HCT116 (cell line): ENCODE measurements around the gene DPH6. TPM values are rescaled to one million over a fixed set of nuclear protein-coding genes. Genes with fewer than 3 reads are reported as not detected.

Source experiments
- ATAC-seq: fragments of 200-7000 bp; cut with Tn5 transposase; 2 replicates; pipeline ENCODE4 v1.9.1; 2020; ENCODE audit warnings: mild to moderate bottlenecking, moderate library complexity
- BruUV-seq: library from RNA; stranded (reverse); fragments of 400-500 nt; replicated peaks from 2 replicates; lab custom pipeline; 2021; lab: Mats Ljungman, UMichigan
- CTCF ChIA-PET: fragments of 300-600 bp; sonication (Branson Sonifier 250); formaldehyde crosslinking; loops from one replicate; lab custom pipeline; 2021; ENCODE audit warnings: antibody characterized with exemption; lab: Charles Lee
- POLR2A ChIA-PET: fragments of 300-600, 350-600 bp; sonication (Branson Sonifier 250); formaldehyde crosslinking; loops from one replicate; lab custom pipeline; 2021; ENCODE audit warnings: antibody characterized with exemption; lab: Charles Lee
- RAD21 ChIA-PET, 2 experiments: fragments of 300-600 bp; sonication (Branson Sonifier 250); formaldehyde crosslinking; loops; one replicate each; lab custom pipeline; 2023; ENCODE audit warnings: low total read pairs in 2 of 2; ENCODE audit not compliant: uncharacterized antibody in 2 of 2, unreplicated experiment in 2 of 2, low non-redundant PET in 1 of 2; lab: Charles Lee
- DNase-seq: peaks from one replicate; pipeline ENCODE4 v3.0.0-alpha.2; 2010; ENCODE audit warnings: low read depth, low spot score
- H2AFZ ChIP-seq: fragments of 200-600 bp; shearing (Covaris generic), sonication (generic); 2 replicates; pipeline ENCODE4 v1.6.1; 2017; ENCODE audit warnings: low read depth, mixed run types, mixed read lengths, antibody characterized with exemption, low read length; ENCODE audit not compliant: poor library complexity, severe bottlenecking
- H3K27ac ChIP-seq: 2 replicates; pipeline ENCODE4 v1.5.1; 2012; ENCODE audit warnings: low read depth, low read length
- H3K27me3 ChIP-seq: fragments of 200-600 bp; sonication (generic); 2 replicates; pipeline ENCODE4 v1.6.1; 2016; ENCODE audit warnings: mixed run types, low read length, mixed read lengths; ENCODE audit not compliant: insufficient read depth
- H3K36me3 ChIP-seq, 2 experiments: fragments of 200-500 bp in 1 of 2; fragments of 200-600 bp in 1 of 2; sonication (Bioruptor generic) in 1 of 2; sonication (generic) in 1 of 2; 2 replicates each; pipeline versions ENCODE4 v1.5.1 to v1.6.1; 2014 to 2016; ENCODE audit warnings: low read length in 2 of 2, inconsistent platforms in 1 of 2, mixed read lengths in 1 of 2, mixed run types in 1 of 2; ENCODE audit not compliant: insufficient read depth in 2 of 2, control insufficient read depth in 1 of 2
- H3K4me1 ChIP-seq, 2 experiments: fragments of 200-600 bp in 1 of 2; sonication (generic) in 1 of 2; 2 replicates each; pipeline versions ENCODE4 v1.5.1 to v1.6.1; 2012 to 2017; ENCODE audit warnings: low read length in 2 of 2, inconsistent platforms in 1 of 2, mild to moderate bottlenecking in 1 of 2, mixed read lengths in 1 of 2, mixed run types in 1 of 2, moderate library complexity in 1 of 2; ENCODE audit not compliant: insufficient read depth in 2 of 2, control insufficient read depth in 1 of 2
- H3K4me2 ChIP-seq: fragments of 200-600 bp; sonication (generic); 2 replicates; pipeline ENCODE4 v1.6.1; 2017; ENCODE audit warnings: mixed run types, low read length, mixed read lengths
- H3K4me3 ChIP-seq, 2 experiments: fragments of 200-600 bp in 1 of 2; sonication (generic) in 1 of 2; replicated peaks in 1 of 2; 2 replicates each; pipeline ENCODE4 v1.5.1; 2011 to 2016; ENCODE audit warnings: low read length in 2 of 2, control low read depth in 1 of 2, low read depth in 1 of 2, mild to moderate bottlenecking in 1 of 2, mixed read lengths in 1 of 2, mixed run types in 1 of 2
- H3K79me2 ChIP-seq: fragments of 200-600 bp; sonication (generic); 2 replicates; pipeline ENCODE4 v1.6.1; 2017; ENCODE audit warnings: mild to moderate bottlenecking, mixed run types, low read length, moderate library complexity, mixed read lengths; ENCODE audit not compliant: insufficient read depth
- H3K9ac ChIP-seq: fragments of 200-600 bp; sonication (generic); 2 replicates; pipeline ENCODE4 v1.6.1; 2016; ENCODE audit warnings: low read length, mixed read lengths
- H3K9me2 ChIP-seq: fragments of 200-600 bp; sonication (generic), shearing (Covaris generic); 2 replicates; pipeline ENCODE4 v1.6.1; 2017; ENCODE audit warnings: mixed run types, mild to moderate bottlenecking, moderate library complexity; ENCODE audit not compliant: insufficient read depth
- H3K9me3 ChIP-seq, 2 experiments: fragments of 200-500 bp in 1 of 2; fragments of 200-600 bp in 1 of 2; sonication (Bioruptor generic) in 1 of 2; sonication (generic) in 1 of 2; 2 replicates each; pipeline ENCODE4 v1.6.1; 2014 to 2017; ENCODE audit warnings: low read length in 2 of 2, mixed read lengths in 2 of 2, inconsistent platforms in 1 of 2, low read depth in 1 of 2, mild to moderate bottlenecking in 1 of 2, mixed run types in 1 of 2, moderate library complexity in 1 of 2; ENCODE audit not compliant: control insufficient read depth in 1 of 2, insufficient read depth in 1 of 2
- H4K20me1 ChIP-seq: fragments of 200-600 bp; sonication (generic), shearing (Covaris generic); 2 replicates; pipeline ENCODE4 v1.6.1; 2017; ENCODE audit warnings: mixed run types, mild to moderate bottlenecking, moderate library complexity; ENCODE audit not compliant: insufficient read depth
- CBX3 ChIP-seq: IDR thresholded peaks from 2 replicates; pipeline ENCODE4 v1.6.1; 2012; ENCODE audit warnings: low read depth
- CEBPB ChIP-seq: IDR thresholded peaks from 2 replicates; pipeline ENCODE4 v1.6.1; 2012; ENCODE audit warnings: low read depth
- CTCF ChIP-seq, 3 experiments: fragments of 200-600 bp in 1 of 3; sonication (generic) in 1 of 3; IDR thresholded peaks in 2 of 3; conservative IDR thresholded peaks in 1 of 3; 2 replicates each; pipeline ENCODE4 v1.5.1; 2012 to 2017; ENCODE audit warnings: low read depth in 2 of 3, low read length in 2 of 3, antibody characterized with exemption in 1 of 3, borderline replicate concordance in 1 of 3, control low read depth in 1 of 3, mild to moderate bottlenecking in 1 of 3, mixed read lengths in 1 of 3, mixed run types in 1 of 3, moderate library complexity in 1 of 3; ENCODE audit not compliant: insufficient read depth in 1 of 3
- EZH2 ChIP-seq: fragments of 200-600 bp; sonication (generic); IDR thresholded peaks from 2 replicates; pipeline ENCODE4 v1.6.1; 2017; ENCODE audit warnings: antibody characterized with exemption, mixed run types
- EZH2phosphoT487 ChIP-seq: fragments of 200-600 bp; IDR thresholded peaks from 2 replicates; pipeline ENCODE4 v1.6.1; 2018; ENCODE audit warnings: antibody characterized with exemption, borderline replicate concordance
- FOSL1 ChIP-seq: IDR thresholded peaks from 2 replicates; pipeline ENCODE4 v1.6.1; 2012; ENCODE audit warnings: low read depth
- JUND ChIP-seq: IDR thresholded peaks from 2 replicates; pipeline ENCODE4 v1.6.1; 2012
- POLR2A ChIP-seq: IDR thresholded peaks from 2 replicates; pipeline ENCODE4 v1.7.0; 2011; ENCODE audit warnings: borderline replicate concordance; ENCODE audit not compliant: insufficient read depth, insufficient read length; ENCODE audit errors: extremely low read depth
- RAD21 ChIP-seq: IDR thresholded peaks from 2 replicates; pipeline ENCODE4 v1.6.1; 2012; ENCODE audit warnings: low read depth, mild to moderate bottlenecking
- SP1 ChIP-seq: IDR thresholded peaks from 2 replicates; pipeline ENCODE4 v1.6.1; 2012; ENCODE audit warnings: low read depth
- SRF ChIP-seq: IDR thresholded peaks from 2 replicates; pipeline ENCODE4 v1.6.1; 2012; ENCODE audit warnings: low read depth
- TCF7L2 ChIP-seq: IDR thresholded peaks from 2 replicates; pipeline ENCODE4 v1.7.0; 2011; ENCODE audit warnings: borderline replicate concordance, inconsistent platforms; ENCODE audit not compliant: insufficient read depth, insufficient read length; ENCODE audit errors: extremely low read depth
- YY1 ChIP-seq: IDR thresholded peaks from 2 replicates; pipeline ENCODE4 v1.6.1; 2011; ENCODE audit warnings: low read length, low read depth, moderate library complexity, mild to moderate bottlenecking; ENCODE audit not compliant: insufficient replicate concordance; ENCODE audit errors: extremely low read depth
- ZFX ChIP-seq: fragments of 450-650 bp; IDR thresholded peaks from 2 replicates; pipeline ENCODE4 v1.6.1; 2017
- intact Hi-C: fragments of 100-400 bp; cut with micrococcal nuclease; formaldehyde crosslinking; loops from 2 replicates; pipeline ENCODE4 v1.10.0; 2022
- total RNA-seq: library from RNA; stranded (reverse); gene quantifications from one replicate; pipeline ENCODE4 v1.2.1, GENCODE V29; 2021; ENCODE audit not compliant: unreplicated experiment
- TF ChIP-seq, protein P1 (sequence below): IDR thresholded peaks from 2 replicates; pipeline ENCODE4 v1.6.1; 2012

Gene DPH6
- total RNA-seq, 1 experiment from 2014 or later, result 18.2 TPM

- ATAC-seq, result no peak
- no peaks in the 10 kb centered on the region for H3K9me2 ChIP-seq
- no peaks in the 10 kb centered on the region for H4K20me1 ChIP-seq
- H2AFZ ChIP-seq, result no peak overlapping the region
- H3K27ac ChIP-seq, result no peak overlapping the region
- TF ChIP-seq EZH2phosphoT487, result no peak
- CTCF ChIA-PET, result no interaction called here
- no peaks in the 10 kb centered on the region for H3K9me3 ChIP-seq
- DNase-seq, result no peak
- H3K36me3 ChIP-seq, result peaks cover 3 to 5% of the 10 kb centered on the region in 2 experiments; a peak in 2 of 4 replicates
- no peak overlapping the region for H3K4me2 ChIP-seq
- no peaks in the 10 kb centered on the region for H3K4me1 ChIP-seq
- no peak overlapping the region for H3K9ac ChIP-seq
- RAD21 ChIA-PET, result no interaction called here
- POLR2A ChIA-PET, result no interaction called here
- H3K27me3 ChIP-seq, result no peaks in the 10 kb centered on the region
- no peak overlapping the region for H3K4me3 ChIP-seq
- no TSS peak for BruUV-seq
- intact Hi-C loops, result no loop called here
- no peaks in the 10 kb centered on the region; the same call in 1 of the 2 replicates for H3K79me2 ChIP-seq
Measured at GRCh38 chr15:35535365-35535916, 10.5 kb downstream of the DPH6 start.

GRCh38 chr15:35533130-35534110, 12.5 kb downstream of the DPH6 start:
- Histone ChIP-seq H3K4me2 (no peak overlapping the region), H3K27ac (no peak overlapping the region), H3K9me2 (no peaks in the 10 kb centered on the region), H3K79me2 (no peaks in the 10 kb centered on the region; the same call in 1 of the 2 replicates), H3K36me3 (peaks cover 5 to 7% of the 10 kb centered on the region in 2 experiments; a peak in 3 of 4 replicates), H3K9me3 (peaks cover 0 to 5% of the 10 kb centered on the region in 2 experiments; a peak in 2 of 4 replicates), H3K27me3 (no peaks in the 10 kb centered on the region), H2AFZ (no peak overlapping the region), H4K20me1 (no peaks in the 10 kb centered on the region), H3K4me1 (no peaks in the 10 kb centered on the region), H3K4me3 (no peak overlapping the region), H3K9ac (no peak overlapping the region)
- CTCF ChIA-PET, result no interaction called here
- RAD21 ChIA-PET, result no interaction called here
- no TSS peak for BruUV-seq
- POLR2A ChIA-PET, result no interaction called here
- ATAC-seq (no peak), DNase-seq (no peak)
- intact Hi-C loops, result no loop called here
- no peak for TF ChIP-seq SP1
- no peak for TF ChIP-seq CEBPB
- no peak for TF ChIP-seq CBX3
- TF ChIP-seq, protein P1, sequence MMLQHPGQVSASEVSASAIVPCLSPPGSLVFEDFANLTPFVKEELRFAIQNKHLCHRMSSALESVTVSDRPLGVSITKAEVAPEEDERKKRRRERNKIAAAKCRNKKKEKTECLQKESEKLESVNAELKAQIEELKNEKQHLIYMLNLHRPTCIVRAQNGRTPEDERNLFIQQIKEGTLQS, result no peak
- TF ChIP-seq POLR2A, result no peak
- no peak for TF ChIP-seq YY1
- no peak for TF ChIP-seq CTCF (IDR thresholded peaks at IDR 0.05 in 2 of 3, conservative IDR thresholded peaks at IDR 0.05 in 1 of 3; ENCODE audit: borderline replicate concordance in 1 of 3, insufficient read depth in 1 of 3, low read depth in 2 of 3, low read length in 2 of 3)
- no peak for TF ChIP-seq FOSL1
- no peak for TF ChIP-seq EZH2
- TF ChIP-seq EZH2phosphoT487, result no peak
- TF ChIP-seq JUND, result no peak
- no peak for TF ChIP-seq SRF
- no peak for TF ChIP-seq ZFX
- no peak for TF ChIP-seq RAD21
- no peak for TF ChIP-seq TCF7L2
